ENCODE data around the gene MGMT. TPM values are rescaled to one million over a fixed set of nuclear protein-coding genes. Genes with fewer than 3 reads are reported as not detected.
A peak's percentile ranks its signal among the peaks of the same experiment; 100 is the strongest.

Gene MGMT
- total RNA-seq, 2 experiments from 2014 or later: 9.0 to 9.6 TPM

DNA sequence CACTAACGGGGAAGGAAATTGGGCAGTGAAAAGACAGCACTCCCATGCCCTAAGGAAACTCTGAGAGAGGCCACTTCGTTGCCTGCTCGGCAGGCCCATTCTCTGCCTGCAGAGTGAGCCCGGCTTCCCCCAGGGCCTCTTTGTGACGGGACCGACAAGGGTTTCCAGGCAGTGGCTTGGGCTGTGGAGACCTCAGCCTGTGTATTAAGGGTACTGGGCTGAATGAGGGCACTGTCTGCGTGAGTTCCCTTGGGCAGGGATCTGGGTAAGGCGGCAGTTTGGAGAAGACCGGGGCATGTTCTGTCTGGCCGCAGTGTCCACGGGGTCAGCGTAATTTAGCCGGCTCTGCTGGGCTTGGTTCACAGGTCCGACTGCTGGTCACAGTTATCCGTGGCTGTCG lies 237.2 kb downstream of the MGMT start:
- Mint-ChIP-seq H3K36me3 (ENCODE audit: low read depth) (peaks cover 33% of the 10 kb centered on the region), H3K9me3 (no peaks in the 10 kb centered on the region), H3K4me1 (ENCODE audit: low read depth) (peaks cover 16% of the 10 kb centered on the region), H3K27ac (no peak overlapping the region), H3K27me3 (no peaks in the 10 kb centered on the region), H3K4me3 (no peak overlapping the region)
- Histone ChIP-seq H3K9me3 (ENCODE audit: control insufficient read depth in 1 of 2, insufficient read depth in 1 of 2, low read length in 2 of 2) (peaks cover 0 to 21% of the 10 kb centered on the region in 2 experiments), H3K4me3 (ENCODE audit: low read length) (no peak overlapping the region), H3K27me3 (ENCODE audit: control insufficient read depth in 1 of 2, insufficient read depth in 2 of 2, low read length in 2 of 2) (no peaks in the 10 kb centered on the region), H3K27ac (ENCODE audit: low read depth in 1 of 2, low read length in 2 of 2) (no peak overlapping the region), H3K4me1 (ENCODE audit: insufficient read depth, low read length) (no peaks in the 10 kb centered on the region), H3K36me3 (ENCODE audit: insufficient read depth, low read length) (peaks cover 8% of the 10 kb centered on the region)
- ATAC-seq (ENCODE audit: poor library complexity) (no peak), DNase-seq (no peak)
- TF ChIP-seq, protein P1, sequence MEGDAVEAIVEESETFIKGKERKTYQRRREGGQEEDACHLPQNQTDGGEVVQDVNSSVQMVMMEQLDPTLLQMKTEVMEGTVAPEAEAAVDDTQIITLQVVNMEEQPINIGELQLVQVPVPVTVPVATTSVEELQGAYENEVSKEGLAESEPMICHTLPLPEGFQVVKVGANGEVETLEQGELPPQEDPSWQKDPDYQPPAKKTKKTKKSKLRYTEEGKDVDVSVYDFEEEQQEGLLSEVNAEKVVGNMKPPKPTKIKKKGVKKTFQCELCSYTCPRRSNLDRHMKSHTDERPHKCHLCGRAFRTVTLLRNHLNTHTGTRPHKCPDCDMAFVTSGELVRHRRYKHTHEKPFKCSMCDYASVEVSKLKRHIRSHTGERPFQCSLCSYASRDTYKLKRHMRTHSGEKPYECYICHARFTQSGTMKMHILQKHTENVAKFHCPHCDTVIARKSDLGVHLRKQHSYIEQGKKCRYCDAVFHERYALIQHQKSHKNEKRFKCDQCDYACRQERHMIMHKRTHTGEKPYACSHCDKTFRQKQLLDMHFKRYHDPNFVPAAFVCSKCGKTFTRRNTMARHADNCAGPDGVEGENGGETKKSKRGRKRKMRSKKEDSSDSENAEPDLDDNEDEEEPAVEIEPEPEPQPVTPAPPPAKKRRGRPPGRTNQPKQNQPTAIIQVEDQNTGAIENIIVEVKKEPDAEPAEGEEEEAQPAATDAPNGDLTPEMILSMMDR (IDR thresholded peaks at IDR 0.05): no peak
- intact Hi-C loops (cut with DNase I, micrococcal nuclease): no loop called here
- CTCF ChIA-PET: no interaction called here
- POLR2A ChIA-PET: no interaction called here

- peaks cover 0 to 24% of the 10 kb centered on the region in 2 experiments for H3K9me3 ChIP-seq (ENCODE audit: control insufficient read depth in 1 of 2, insufficient read depth in 1 of 2, low read length in 2 of 2)
- ChIA-PET POLR2A (no interaction called here), CTCF (no interaction called here)
- H3K27ac ChIP-seq (ENCODE audit: low read depth in 1 of 2, low read length in 2 of 2): no peak overlapping the region
- intact Hi-C loops (cut with DNase I, micrococcal nuclease): no loop called here
- H3K27me3 ChIP-seq (ENCODE audit: control insufficient read depth in 1 of 2, insufficient read depth in 2 of 2, low read length in 2 of 2): no peaks in the 10 kb centered on the region
- ATAC-seq (ENCODE audit: poor library complexity): no peak
- no peak overlapping the region for H3K4me3 Mint-ChIP-seq
- no peak overlapping the region for H3K4me3 ChIP-seq (ENCODE audit: low read length)
- no peaks in the 10 kb centered on the region for H3K9me3 Mint-ChIP-seq
- peaks cover 10% of the 10 kb centered on the region for H3K36me3 ChIP-seq (ENCODE audit: insufficient read depth, low read length)
- no peak for DNase-seq
- TF ChIP-seq, protein P1 (IDR thresholded peaks at IDR 0.05): no peak
- H3K4me1 ChIP-seq (ENCODE audit: insufficient read depth, low read length): no peaks in the 10 kb centered on the region
- peaks cover 36% of the 10 kb centered on the region for H3K36me3 Mint-ChIP-seq (ENCODE audit: low read depth)
- no peaks in the 10 kb centered on the region for H3K27me3 Mint-ChIP-seq
- H3K27ac Mint-ChIP-seq: peak overlapping the region; percentile 36
- H3K4me1 Mint-ChIP-seq (ENCODE audit: low read depth): peaks cover 16% of the 10 kb centered on the region
These were observed 237.9 kb downstream of the MGMT start for GRCh38 chr10:129704786-129705525.

- H3K36me3 ChIP-seq (ENCODE audit: insufficient read depth, low read length): peaks cover 10% of the 10 kb centered on the region
- H3K4me3 ChIP-seq (ENCODE audit: low read length): no peak overlapping the region
- Mint-ChIP-seq H3K27me3 (no peaks in the 10 kb centered on the region), H3K4me1 (ENCODE audit: low read depth) (peaks cover 16% of the 10 kb centered on the region), H3K27ac (peak overlapping the region; percentile 36), H3K36me3 (ENCODE audit: low read depth) (peaks cover 42% of the 10 kb centered on the region), H3K9me3 (no peaks in the 10 kb centered on the region), H3K4me3 (no peak overlapping the region)
- H3K27me3 ChIP-seq (ENCODE audit: control insufficient read depth in 1 of 2, insufficient read depth in 2 of 2, low read length in 2 of 2): no peaks in the 10 kb centered on the region
- CTCF ChIA-PET: no interaction called here
- H3K9me3 ChIP-seq (ENCODE audit: control insufficient read depth in 1 of 2, insufficient read depth in 1 of 2, low read length in 2 of 2): peaks cover 0 to 27% of the 10 kb centered on the region in 2 experiments
- intact Hi-C loops (cut with DNase I, micrococcal nuclease): no loop called here
- TF ChIP-seq, protein P1 (IDR thresholded peaks at IDR 0.05): no peak
- H3K27ac ChIP-seq (ENCODE audit: low read depth in 1 of 2, low read length in 2 of 2): no peak overlapping the region
- POLR2A ChIA-PET: no interaction called here
- ATAC-seq (ENCODE audit: poor library complexity): no peak
- no peak for DNase-seq
- H3K4me1 ChIP-seq (ENCODE audit: insufficient read depth, low read length): no peaks in the 10 kb centered on the region
These were observed 238.6 kb downstream of the MGMT start for GRCh38 chr10:129705676-129706075.
